A673 (cell line): ENCODE data around the gene TPST1. TPM values are rescaled to one million over a fixed set of nuclear protein-coding genes. Genes with fewer than 3 reads are reported as not detected.

Experiments used
- BruUV-seq: library from RNA; stranded (reverse); fragments of 400-500 nt; replicated peaks from 2 replicates; lab custom pipeline; 2021; lab: Mats Ljungman, UMichigan
- CTCF ChIA-PET: fragments of 300-600 bp; sonication (Branson Sonifier 250); formaldehyde crosslinking; loops from one replicate; lab custom pipeline; 2022; ENCODE audit warnings: antibody characterized with exemption; lab: Charles Lee
- POLR2A ChIA-PET: fragments of 300-600 bp; sonication (Branson Sonifier 250); formaldehyde crosslinking; loops from one replicate; lab custom pipeline; 2022; ENCODE audit warnings: antibody characterized with exemption; ENCODE audit not compliant: low non-redundant PET; lab: Charles Lee
- DNase-seq: peaks from one replicate; pipeline ENCODE4 v3.0.0-alpha.2; 2015; ENCODE audit warnings: low spot score
- H3K27ac ChIP-seq: fragments of 200-600 bp; sonication (generic); 2 replicates; pipeline ENCODE4 v1.5.1; 2016; ENCODE audit warnings: mixed run types, low read depth, mild to moderate bottlenecking, mixed read lengths, antibody characterized with exemption, low read length; ENCODE audit not compliant: poor library complexity, severe bottlenecking
- H3K27me3 ChIP-seq: fragments of 200-600 bp; sonication (generic); replicated peaks from 2 replicates; pipeline ENCODE4 v1.6.1; 2017; ENCODE audit warnings: mixed run types, low read depth, mild to moderate bottlenecking, mixed read lengths, antibody characterized with exemption, low read length; ENCODE audit not compliant: insufficient read depth, poor library complexity
- H3K36me3 ChIP-seq: fragments of 200-600 bp; sonication (generic); 2 replicates; pipeline ENCODE4 v1.6.1; 2016; ENCODE audit warnings: mixed run types, mild to moderate bottlenecking, mixed read lengths, antibody characterized with exemption, low read length; ENCODE audit not compliant: insufficient read depth, poor library complexity, severe bottlenecking
- H3K4me1 ChIP-seq: fragments of 200-600 bp; sonication (generic); 2 replicates; pipeline ENCODE4 v1.6.1; 2017; ENCODE audit warnings: mixed run types, mild to moderate bottlenecking, mixed read lengths, antibody characterized with exemption, low read length; ENCODE audit not compliant: insufficient read depth, poor library complexity, severe bottlenecking
- H3K4me3 ChIP-seq: fragments of 200-600 bp; sonication (generic); 2 replicates; pipeline ENCODE4 v1.5.1; 2016; ENCODE audit warnings: low read depth, mixed run types, mild to moderate bottlenecking, mixed read lengths, low read length; ENCODE audit not compliant: poor library complexity, severe bottlenecking
- H3K9me3 ChIP-seq: fragments of 200-600 bp; sonication (generic); 2 replicates; pipeline ENCODE4 v1.6.1; 2016; ENCODE audit warnings: mixed run types, low read depth, mild to moderate bottlenecking, mixed read lengths, antibody characterized with exemption, low read length; ENCODE audit not compliant: poor library complexity, severe bottlenecking
- CTCF ChIP-seq: fragments of 300-800, 200-600 bp; sonication (generic); conservative IDR thresholded peaks from 2 replicates; pipeline ENCODE4 v1.5.1; 2017; ENCODE audit warnings: low read depth, mild to moderate bottlenecking, antibody characterized with exemption, low read length, moderate library complexity, mixed read lengths
- EZH2 ChIP-seq: fragments of 200-600 bp; sonication (generic); IDR thresholded peaks from 2 replicates; pipeline ENCODE4 v1.6.1; 2017; ENCODE audit warnings: borderline replicate concordance, low read depth, mild to moderate bottlenecking, mixed read lengths, antibody characterized with exemption, low read length; ENCODE audit not compliant: poor library complexity, severe bottlenecking
- intact Hi-C: fragments of 100-400 bp; cut with micrococcal nuclease; formaldehyde crosslinking; loops from one replicate; pipeline ENCODE4 v1.10.0; 2022; ENCODE audit not compliant: unreplicated experiment
- total RNA-seq: library from RNA; stranded (reverse); gene quantifications from 2 replicates; pipeline ENCODE4 v1.2.3, GENCODE V29; 2021

Gene TPST1
- total RNA-seq, 1 experiment from 2014 or later = 8.0 TPM

GRCh38 chr7:66308411-66308810, 103.3 kb downstream of the TPST1 start:
- Histone ChIP-seq H3K27ac (no peak overlapping the region), H3K9me3 (no peaks in the 10 kb centered on the region), H3K36me3 (no peaks in the 10 kb centered on the region), H3K4me1 (no peaks in the 10 kb centered on the region), H3K27me3 (no peaks in the 10 kb centered on the region), H3K4me3 (no peak overlapping the region)
- ChIA-PET POLR2A (no interaction called here), CTCF (no interaction called here)
- TF ChIP-seq EZH2 = no peak
- no peak for TF ChIP-seq CTCF
- no TSS peak for BruUV-seq
- intact Hi-C loops = no loop called here
- DNase-seq = no peak

GRCh38 chr7:66310620-66311019, 105.5 kb downstream of the TPST1 start:
- BruUV-seq = no TSS peak
- POLR2A ChIA-PET = no interaction called here
- H3K27me3 ChIP-seq = no peaks in the 10 kb centered on the region
- no peaks in the 10 kb centered on the region for H3K4me1 ChIP-seq
- no peaks in the 10 kb centered on the region for H3K9me3 ChIP-seq
- CTCF ChIA-PET = no interaction called here
- intact Hi-C loops = no loop called here
- H3K4me3 ChIP-seq = no peak overlapping the region
- no peak for DNase-seq
- H3K27ac ChIP-seq = no peak overlapping the region
- H3K36me3 ChIP-seq = no peaks in the 10 kb centered on the region
- TF ChIP-seq CTCF (no peak), EZH2 (no peak)

- ChIA-PET CTCF (no interaction called here), POLR2A (no interaction called here)
- H3K27me3 ChIP-seq = no peaks in the 10 kb centered on the region
- H3K4me3 ChIP-seq = no peak overlapping the region
- H3K4me1 ChIP-seq = no peaks in the 10 kb centered on the region
- no peaks in the 10 kb centered on the region for H3K9me3 ChIP-seq
- no peak for TF ChIP-seq EZH2
- no peak for TF ChIP-seq CTCF
- no peak for DNase-seq
- intact Hi-C loops = no loop called here
- BruUV-seq = no TSS peak
- no peaks in the 10 kb centered on the region for H3K36me3 ChIP-seq
- no peak overlapping the region for H3K27ac ChIP-seq
Observed at GRCh38 chr7:66313886-66314568, 108.9 kb downstream of the TPST1 start.
